PC-3 (cell line): ENCODE data around the gene SLC25A39. TPM values are rescaled to one million over a fixed set of nuclear protein-coding genes. Genes with fewer than 3 reads are reported as not detected.

Experiments used
- ATAC-seq: fragments of 200-7000 bp; cut with Tn5 transposase; 2 replicates; pipeline ENCODE4 v1.9.1; 2020; ENCODE audit warnings: mild to moderate bottlenecking, moderate library complexity
- BruUV-seq: library from RNA; stranded (reverse); fragments of 400-500 nt; replicated peaks from 2 replicates; lab custom pipeline; 2021; lab: Mats Ljungman, UMichigan
- CTCF ChIA-PET: fragments of 300-600 bp; sonication (Branson Sonifier 250); formaldehyde crosslinking; loops from one replicate; lab custom pipeline; 2022; ENCODE audit warnings: antibody characterized with exemption; lab: Charles Lee
- POLR2A ChIA-PET: fragments of 300-600 bp; sonication (Branson Sonifier 250); formaldehyde crosslinking; loops from one replicate; lab custom pipeline; 2022; ENCODE audit warnings: antibody characterized with exemption; ENCODE audit not compliant: unreplicated experiment; lab: Charles Lee
- DNase-seq: peaks from one replicate; pipeline ENCODE4 v3.0.0-alpha.2; 2015
- H2AFZ ChIP-seq: fragments of 300-600 bp; sonication (generic); 2 replicates; pipeline ENCODE4 v1.6.0; 2016; ENCODE audit warnings: antibody characterized with exemption, low read length
- H3F3A ChIP-seq: fragments of 300-600 bp; sonication (generic); one replicate; pipeline ENCODE4 v1.6.0; 2017; ENCODE audit warnings: antibody characterized with exemption, low read length, control low read depth, mild to moderate bottlenecking; ENCODE audit not compliant: unreplicated experiment
- H3K27ac ChIP-seq: fragments of 300-600 bp; sonication (generic); 2 replicates; pipeline ENCODE4 v1.5.1; 2016; ENCODE audit warnings: mild to moderate bottlenecking, low read length
- H3K27me3 ChIP-seq: fragments of 300-600 bp; sonication (generic); 2 replicates; pipeline ENCODE4 v1.6.1; 2016; ENCODE audit warnings: low read length, mixed read lengths
- H3K36me3 ChIP-seq: fragments of 300-600 bp; sonication (generic); 2 replicates; pipeline ENCODE4 v1.6.1; 2016; ENCODE audit warnings: low read depth, mixed run types, low read length, mixed read lengths
- H3K4me1 ChIP-seq: fragments of 300-600 bp; sonication (generic); 2 replicates; pipeline ENCODE4 v1.5.1; 2016; ENCODE audit warnings: low read length; ENCODE audit not compliant: insufficient read depth
- H3K4me2 ChIP-seq: fragments of 300-600 bp; sonication (generic); 2 replicates; pipeline ENCODE4 v1.6.0; 2016; ENCODE audit warnings: low read length
- H3K4me3 ChIP-seq: fragments of 300-600 bp; sonication (generic); 2 replicates; pipeline ENCODE4 v1.5.1; 2016; ENCODE audit warnings: mild to moderate bottlenecking, low read length, mixed read lengths
- H3K79me2 ChIP-seq: fragments of 300-600 bp; sonication (generic); 2 replicates; pipeline ENCODE4 v1.6.1; 2017; ENCODE audit warnings: low read length, mixed read lengths
- H3K9ac ChIP-seq: fragments of 300-600 bp; sonication (generic); 2 replicates; pipeline ENCODE4 v1.6.0; 2016; ENCODE audit warnings: mild to moderate bottlenecking, low read length
- H3K9me2 ChIP-seq: fragments of 300-600 bp; sonication (generic); replicated peaks from 2 replicates; pipeline ENCODE4 v1.6.1; 2016; ENCODE audit warnings: mixed run types, low read length, mixed read lengths
- H3K9me3 ChIP-seq: fragments of 300-600 bp; sonication (generic); 2 replicates; pipeline ENCODE4 v1.6.1; 2016; ENCODE audit warnings: low read length, mixed read lengths
- H4K20me1 ChIP-seq: fragments of 300-600 bp; sonication (generic); 2 replicates; pipeline ENCODE4 v1.6.1; 2016; ENCODE audit warnings: low read length, mixed read lengths
- EZH2 ChIP-seq: fragments of 300-600 bp; sonication (generic); IDR thresholded peaks from one replicate; pipeline ENCODE4 v1.6.1; 2017; ENCODE audit warnings: antibody characterized with exemption, mild to moderate bottlenecking, low read length; ENCODE audit not compliant: unreplicated experiment
- EZH2phosphoT487 ChIP-seq: fragments of 300-600 bp; sonication (generic); IDR thresholded peaks from 2 replicates; pipeline ENCODE4 v1.6.1; 2018; ENCODE audit warnings: mild to moderate bottlenecking, antibody characterized with exemption, low read length, borderline replicate concordance
- intact Hi-C: fragments of 100-400 bp; cut with micrococcal nuclease; formaldehyde crosslinking; loops from 2 replicates; pipeline ENCODE4 v1.9.0; 2023
- total RNA-seq: library from RNA; depleted of rRNA; stranded (reverse); fragments of >200 nt; gene quantifications from 2 replicates; pipeline ENCODE4 v1.2.3, GENCODE V29; 2014
- TF ChIP-seq, protein P1 (sequence below): fragments of 300-600 bp; sonication (generic); conservative IDR thresholded peaks from 2 replicates; pipeline ENCODE4 v1.5.1; 2017; ENCODE audit warnings: antibody characterized with exemption, low read depth, mild to moderate bottlenecking, low read length

SLC25A39 gene
- total RNA-seq, 1 experiment from 2014 or later: 726 TPM

DNA sequence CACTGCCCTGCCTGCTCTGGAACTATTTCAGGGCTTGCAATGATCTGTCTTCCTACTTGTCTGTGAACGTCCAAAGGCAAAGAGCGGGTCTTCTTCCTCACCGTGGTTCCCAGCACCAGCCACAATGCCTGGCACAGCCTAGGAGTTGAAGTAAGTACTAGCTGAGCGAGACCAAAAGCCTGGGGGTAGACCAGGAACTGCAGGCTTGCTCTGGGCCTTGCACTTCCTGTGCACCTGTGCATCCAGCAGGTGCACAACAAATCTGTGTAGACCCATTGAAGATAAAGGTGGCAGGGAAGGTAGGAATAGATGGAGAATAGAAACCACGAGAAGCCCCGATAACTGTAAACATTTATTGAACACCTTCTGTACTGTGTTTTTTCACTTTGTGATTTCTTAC lies 34.4 kb upstream of the SLC25A39 start:
- DNase-seq (no peak), ATAC-seq (no peak)
- no peaks in the 10 kb centered on the region; the same call in 1 of the 2 replicates for H3K4me1 ChIP-seq
- H3K4me3 ChIP-seq: no peak overlapping the region
- H3K9me2 ChIP-seq: no peaks in the 10 kb centered on the region
- no peak overlapping the region for H2AFZ ChIP-seq
- no peaks in the 10 kb centered on the region for H3K9me3 ChIP-seq
- H3F3A ChIP-seq: no peaks in the 10 kb centered on the region
- H3K27ac ChIP-seq: no peak overlapping the region
- POLR2A ChIA-PET: no interaction called here
- no peaks in the 10 kb centered on the region for H4K20me1 ChIP-seq
- no peak for TF ChIP-seq EZH2
- TF ChIP-seq, protein P1, sequence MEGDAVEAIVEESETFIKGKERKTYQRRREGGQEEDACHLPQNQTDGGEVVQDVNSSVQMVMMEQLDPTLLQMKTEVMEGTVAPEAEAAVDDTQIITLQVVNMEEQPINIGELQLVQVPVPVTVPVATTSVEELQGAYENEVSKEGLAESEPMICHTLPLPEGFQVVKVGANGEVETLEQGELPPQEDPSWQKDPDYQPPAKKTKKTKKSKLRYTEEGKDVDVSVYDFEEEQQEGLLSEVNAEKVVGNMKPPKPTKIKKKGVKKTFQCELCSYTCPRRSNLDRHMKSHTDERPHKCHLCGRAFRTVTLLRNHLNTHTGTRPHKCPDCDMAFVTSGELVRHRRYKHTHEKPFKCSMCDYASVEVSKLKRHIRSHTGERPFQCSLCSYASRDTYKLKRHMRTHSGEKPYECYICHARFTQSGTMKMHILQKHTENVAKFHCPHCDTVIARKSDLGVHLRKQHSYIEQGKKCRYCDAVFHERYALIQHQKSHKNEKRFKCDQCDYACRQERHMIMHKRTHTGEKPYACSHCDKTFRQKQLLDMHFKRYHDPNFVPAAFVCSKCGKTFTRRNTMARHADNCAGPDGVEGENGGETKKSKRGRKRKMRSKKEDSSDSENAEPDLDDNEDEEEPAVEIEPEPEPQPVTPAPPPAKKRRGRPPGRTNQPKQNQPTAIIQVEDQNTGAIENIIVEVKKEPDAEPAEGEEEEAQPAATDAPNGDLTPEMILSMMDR: no peak
- TF ChIP-seq EZH2phosphoT487: no peak
- H3K9ac ChIP-seq: no peak overlapping the region
- H3K79me2 ChIP-seq: no peaks in the 10 kb centered on the region
- H3K36me3 ChIP-seq: no peaks in the 10 kb centered on the region
- CTCF ChIA-PET: no interaction called here
- H3K4me2 ChIP-seq: no peak overlapping the region
- no TSS peak for BruUV-seq
- H3K27me3 ChIP-seq: no peaks in the 10 kb centered on the region
- intact Hi-C loops: no loop called here

DNA sequence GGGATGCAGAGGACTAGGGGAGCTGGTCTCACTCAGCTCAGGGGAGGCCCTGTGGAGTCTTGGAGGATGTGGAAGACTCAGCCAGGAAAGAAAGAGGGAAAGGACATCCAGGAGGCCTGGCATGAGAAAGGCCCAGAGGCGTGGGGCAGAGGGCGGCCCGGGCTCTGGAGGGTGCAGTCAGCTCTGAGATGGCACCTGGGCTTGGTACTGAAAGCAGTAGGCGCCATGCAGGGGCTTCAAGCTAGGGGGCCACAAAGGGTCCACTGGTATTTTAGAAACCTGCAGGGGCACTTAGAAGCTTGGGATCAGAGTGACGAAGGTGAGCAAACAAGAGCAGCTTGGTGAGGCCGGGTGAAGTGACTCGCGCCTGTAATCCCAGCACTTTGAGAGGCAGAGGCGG lies 33.4 kb upstream of the SLC25A39 start:
- BruUV-seq: no TSS peak
- Histone ChIP-seq H3F3A (no peaks in the 10 kb centered on the region), H3K9me2 (no peaks in the 10 kb centered on the region), H4K20me1 (no peaks in the 10 kb centered on the region), H3K4me3 (no peak overlapping the region), H3K4me1 (no peaks in the 10 kb centered on the region; the same call in 1 of the 2 replicates), H3K27me3 (no peaks in the 10 kb centered on the region), H3K9ac (no peak overlapping the region), H2AFZ (no peak overlapping the region), H3K9me3 (no peaks in the 10 kb centered on the region), H3K79me2 (no peaks in the 10 kb centered on the region), H3K27ac (no peak overlapping the region), H3K4me2 (no peak overlapping the region), H3K36me3 (no peaks in the 10 kb centered on the region)
- ChIA-PET CTCF (interaction anchor here (0.6 kb wide), 1 partner anchor 146 kb away, joined by 4 read pairs; no protein-coding TSS in a partner anchor), POLR2A (no interaction called here)
- intact Hi-C loops: no loop called here
- no peak for TF ChIP-seq EZH2phosphoT487
- TF ChIP-seq, protein P1: no peak
- TF ChIP-seq EZH2: no peak
- no peak for ATAC-seq
- no peak for DNase-seq

DNA sequence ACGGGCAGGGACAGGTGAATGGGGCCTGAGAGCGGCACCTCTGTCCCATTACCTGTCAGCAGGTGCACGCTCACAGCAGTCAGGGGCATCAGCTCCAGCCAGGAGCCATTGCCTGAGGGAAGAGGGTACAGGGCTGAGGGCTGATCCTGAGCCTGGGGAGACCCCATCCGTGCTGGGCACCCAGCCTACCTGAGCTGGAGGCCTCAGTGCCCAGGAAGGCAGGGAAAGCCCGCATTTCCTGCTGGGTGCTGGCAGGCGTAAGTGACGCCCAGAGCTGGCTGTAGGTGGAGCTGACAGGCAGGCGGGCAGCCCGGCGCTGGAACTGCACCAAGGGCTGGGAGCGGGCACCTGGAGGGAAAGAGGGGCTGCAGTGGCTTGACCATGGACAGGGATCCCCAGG lies 31.6 kb upstream of the SLC25A39 start:
- H3K4me2 ChIP-seq: no peak overlapping the region
- TF ChIP-seq EZH2phosphoT487 (no peak), EZH2 (no peak)
- TF ChIP-seq, protein P1: no peak
- no TSS peak for BruUV-seq
- intact Hi-C loops: no loop called here
- H2AFZ ChIP-seq: no peak overlapping the region
- H4K20me1 ChIP-seq: no peaks in the 10 kb centered on the region
- no peak overlapping the region for H3K9ac ChIP-seq
- no peak overlapping the region for H3K27ac ChIP-seq
- H3F3A ChIP-seq: no peaks in the 10 kb centered on the region
- no peak for ATAC-seq
- CTCF ChIA-PET: no interaction called here
- no peaks in the 10 kb centered on the region for H3K4me1 ChIP-seq
- H3K27me3 ChIP-seq: no peaks in the 10 kb centered on the region
- H3K4me3 ChIP-seq: no peak overlapping the region
- no peaks in the 10 kb centered on the region for H3K9me2 ChIP-seq
- POLR2A ChIA-PET: no interaction called here
- H3K79me2 ChIP-seq: no peaks in the 10 kb centered on the region
- H3K9me3 ChIP-seq: no peaks in the 10 kb centered on the region
- DNase-seq: no peak
- H3K36me3 ChIP-seq: peaks cover 8% of the 10 kb centered on the region; the same call in 1 of the 2 replicates
